ENCODE results near the gene CLEC10A. TPM values are rescaled to one million over a fixed set of nuclear protein-coding genes. Genes with fewer than 3 reads are reported as not detected.

Gene CLEC10A
- total and polyA plus RNA-seq, 7 donors: 9.1 to 17.6 (median 15.3) TPM

DNA sequence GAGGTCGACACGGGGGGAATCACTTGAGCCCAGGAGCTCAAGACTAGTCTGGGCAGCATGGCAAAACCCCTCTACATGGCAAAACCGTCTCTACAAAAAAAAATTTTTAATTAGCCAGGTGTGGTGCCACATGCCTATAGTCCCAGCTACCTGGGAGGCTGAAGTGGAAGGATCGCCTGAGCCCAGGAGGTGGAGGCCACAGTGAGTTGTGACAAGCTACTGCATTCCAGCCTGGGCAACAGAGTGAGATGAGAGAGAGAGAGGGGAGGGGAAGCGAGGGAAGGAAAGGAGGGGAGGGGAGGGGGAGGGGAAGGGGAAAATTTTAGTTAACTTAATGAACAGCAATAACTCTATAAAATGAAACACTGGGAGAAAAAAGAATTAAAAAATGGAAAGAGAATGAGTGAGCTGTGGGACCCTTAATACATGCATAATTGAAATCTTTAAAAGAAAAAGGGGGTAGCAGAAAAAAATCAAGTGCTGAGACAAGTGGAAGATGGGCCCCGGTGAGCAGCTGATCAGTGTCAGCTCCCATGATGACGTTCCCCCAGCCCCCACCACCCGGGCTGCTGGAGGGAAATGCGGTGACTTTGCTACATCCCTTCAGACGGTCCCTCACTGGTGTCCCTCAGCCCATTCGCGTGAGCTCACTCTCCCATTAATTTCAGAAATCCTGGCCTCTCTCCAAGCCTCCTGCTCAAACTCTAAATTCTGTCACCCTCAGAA is 31.9 kb upstream of the CLEC10A start:
- H3K27me3 ChIP-seq: peaks cover 0 to 26% (median 0%) of the 10 kb centered on the region in 3 donors
- TF ChIP-seq, protein P1, sequence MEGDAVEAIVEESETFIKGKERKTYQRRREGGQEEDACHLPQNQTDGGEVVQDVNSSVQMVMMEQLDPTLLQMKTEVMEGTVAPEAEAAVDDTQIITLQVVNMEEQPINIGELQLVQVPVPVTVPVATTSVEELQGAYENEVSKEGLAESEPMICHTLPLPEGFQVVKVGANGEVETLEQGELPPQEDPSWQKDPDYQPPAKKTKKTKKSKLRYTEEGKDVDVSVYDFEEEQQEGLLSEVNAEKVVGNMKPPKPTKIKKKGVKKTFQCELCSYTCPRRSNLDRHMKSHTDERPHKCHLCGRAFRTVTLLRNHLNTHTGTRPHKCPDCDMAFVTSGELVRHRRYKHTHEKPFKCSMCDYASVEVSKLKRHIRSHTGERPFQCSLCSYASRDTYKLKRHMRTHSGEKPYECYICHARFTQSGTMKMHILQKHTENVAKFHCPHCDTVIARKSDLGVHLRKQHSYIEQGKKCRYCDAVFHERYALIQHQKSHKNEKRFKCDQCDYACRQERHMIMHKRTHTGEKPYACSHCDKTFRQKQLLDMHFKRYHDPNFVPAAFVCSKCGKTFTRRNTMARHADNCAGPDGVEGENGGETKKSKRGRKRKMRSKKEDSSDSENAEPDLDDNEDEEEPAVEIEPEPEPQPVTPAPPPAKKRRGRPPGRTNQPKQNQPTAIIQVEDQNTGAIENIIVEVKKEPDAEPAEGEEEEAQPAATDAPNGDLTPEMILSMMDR (IDR thresholded peaks at IDR 0.05): no peak
- TF ChIP-seq EP300 (IDR thresholded peaks at IDR 0.05) (no peak), POLR2A (IDR thresholded peaks at IDR 0.05) (no peak), POLR2AphosphoS5 (IDR thresholded peaks at IDR 0.05) (no peak)
- DNase-seq: no peak
- no peak overlapping the region for H3K4me3 ChIP-seq
- no peak overlapping the region for H3K27ac ChIP-seq
- H3K9me3 ChIP-seq: no peaks in the 10 kb centered on the region
- 52 to 58% methylated on average over 11 of the region's 12 CpGs for WGBS, 2 donors
- intact Hi-C loops (cut with DNase I): no loop called here
- no peaks in the 10 kb centered on the region for H3K36me3 ChIP-seq
- peaks cover 0 to 3% (median 0%) of the 10 kb centered on the region in 4 donors for H3K4me1 ChIP-seq

DNA sequence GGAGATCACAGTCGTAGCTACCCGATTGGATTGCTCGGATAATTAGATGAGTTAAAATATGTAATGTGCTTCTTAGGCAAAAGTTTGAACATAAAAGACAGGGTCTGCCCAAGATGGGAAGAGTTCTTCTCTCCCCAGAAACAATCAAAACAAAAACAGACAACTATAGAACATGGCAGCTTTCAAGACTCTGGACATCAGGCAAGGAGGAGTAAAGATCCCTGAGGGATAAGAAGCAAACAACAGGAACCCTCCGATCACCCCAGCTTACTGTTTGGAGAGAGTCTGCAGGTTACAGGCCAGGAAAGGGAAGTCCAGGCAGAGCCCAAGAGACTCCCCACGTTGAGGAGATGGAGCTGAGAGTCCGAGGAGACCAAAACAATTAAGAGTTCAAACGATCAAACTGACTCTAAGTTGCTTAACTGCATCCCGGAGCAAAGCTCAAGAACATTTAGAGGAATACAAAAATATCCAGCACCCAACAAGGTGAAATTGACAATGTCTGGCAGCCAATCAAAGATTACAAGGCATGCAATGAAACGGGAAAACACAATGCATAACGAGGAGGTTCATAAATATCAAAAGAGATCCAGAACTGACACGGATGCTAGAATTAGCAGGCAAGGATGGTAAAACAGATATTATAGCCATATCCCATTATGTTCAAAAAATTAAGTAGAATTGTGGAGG is 30.7 kb upstream of the CLEC10A start:
- intact Hi-C loops (cut with DNase I): no loop called here
- Histone ChIP-seq H3K4me1 (peaks cover 0 to 3% (median 0%) of the 10 kb centered on the region in 4 donors), H3K4me3 (no peak overlapping the region), H3K27ac (no peak overlapping the region), H3K9me3 (no peaks in the 10 kb centered on the region), H3K36me3 (no peaks in the 10 kb centered on the region), H3K27me3 (peaks cover 0 to 26% (median 0%) of the 10 kb centered on the region in 3 donors)
- DNase-seq: no peak
- 65 to 68% methylated on average over 11 of the region's 11 CpGs for WGBS, 2 donors
- TF ChIP-seq EP300 (IDR thresholded peaks at IDR 0.05) (no peak), POLR2AphosphoS5 (IDR thresholded peaks at IDR 0.05) (no peak), POLR2A (IDR thresholded peaks at IDR 0.05) (no peak)
- TF ChIP-seq, protein P1 (IDR thresholded peaks at IDR 0.05): no peak

DNA sequence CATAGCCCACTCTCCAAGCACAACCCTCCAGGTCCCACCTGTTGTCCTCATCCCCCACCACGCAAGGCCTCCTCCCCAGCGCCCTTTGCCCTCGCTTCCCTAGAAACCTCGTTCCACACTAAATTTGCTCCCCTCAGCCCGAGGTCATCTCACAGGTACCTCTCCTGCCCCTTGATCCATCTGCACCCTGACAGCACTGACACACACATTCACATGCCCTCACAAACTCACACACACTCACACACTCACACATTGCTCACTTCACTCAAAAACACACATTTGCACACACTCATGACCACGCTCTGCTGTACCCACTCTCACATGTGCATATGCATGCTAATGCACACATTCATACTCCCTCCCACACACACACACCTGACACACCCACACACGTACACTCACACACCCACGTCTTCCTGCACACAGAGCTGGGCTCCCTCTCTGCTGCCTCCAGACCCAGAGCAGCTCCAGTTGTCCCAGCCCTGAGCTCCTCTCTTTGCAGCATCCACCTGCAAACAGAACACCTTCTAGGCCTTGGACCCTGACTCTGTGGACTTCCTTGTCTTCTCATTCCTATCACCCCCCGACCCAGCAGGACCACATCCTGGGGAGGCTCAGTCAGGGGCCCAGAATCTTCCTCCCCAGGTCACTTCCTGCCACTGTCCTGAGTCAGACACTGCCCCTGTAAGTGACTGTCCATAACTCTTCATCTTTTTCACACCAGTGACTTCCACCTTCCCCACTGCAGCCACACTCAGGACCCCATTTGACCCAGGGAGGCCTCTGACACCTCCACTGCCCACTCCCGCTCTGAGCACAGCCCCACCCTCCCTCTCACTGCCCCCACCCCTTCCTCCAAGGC is 29.6 kb upstream of the CLEC10A start:
- 67 to 72% methylated on average over 10 of the region's 10 CpGs for WGBS, 2 donors
- TF ChIP-seq EP300 (IDR thresholded peaks at IDR 0.05) (no peak), POLR2A (IDR thresholded peaks at IDR 0.05) (no peak), POLR2AphosphoS5 (IDR thresholded peaks at IDR 0.05) (no peak)
- TF ChIP-seq, protein P1 (IDR thresholded peaks at IDR 0.05): no peak
- H3K27ac ChIP-seq: no peak overlapping the region
- peaks cover 0 to 26% (median 0%) of the 10 kb centered on the region in 3 donors for H3K27me3 ChIP-seq
- H3K9me3 ChIP-seq: no peaks in the 10 kb centered on the region
- H3K36me3 ChIP-seq: no peaks in the 10 kb centered on the region
- intact Hi-C loops (cut with DNase I): no loop called here
- H3K4me1 ChIP-seq: peaks cover 0 to 3% (median 0%) of the 10 kb centered on the region in 4 donors
- DNase-seq: no peak
- no peak overlapping the region for H3K4me3 ChIP-seq

DNA sequence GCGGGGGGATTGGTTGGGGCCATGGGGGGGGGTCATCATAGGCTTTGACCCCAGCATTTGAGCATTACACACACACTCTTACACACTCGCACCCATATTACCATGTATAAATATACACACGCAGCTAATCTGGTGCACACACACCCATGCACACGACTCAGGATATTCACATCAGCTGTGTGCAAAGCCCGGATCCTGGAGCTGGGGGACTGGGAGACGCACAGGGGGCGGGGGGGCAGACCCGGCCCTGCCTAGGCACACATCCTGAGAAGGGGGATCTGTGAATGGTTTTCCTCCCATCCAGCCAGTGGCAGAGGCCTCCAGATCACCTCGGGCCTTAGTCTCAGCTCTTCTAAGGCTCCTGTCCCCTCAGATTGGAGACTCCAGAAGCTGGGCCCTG is 28.9 kb upstream of the CLEC10A start:
- DNase-seq: no peak
- 78 to 80% methylated on average over 9 of the region's 9 CpGs for WGBS, 2 donors

More for the DNA sequence above, 28.9 kb upstream of the CLEC10A start:
- Histone ChIP-seq H3K4me1 (peaks cover 0 to 3% (median 0%) of the 10 kb centered on the region in 4 donors), H3K27ac (no peak overlapping the region), H3K36me3 (no peaks in the 10 kb centered on the region), H3K27me3 (peaks cover 0 to 26% (median 0%) of the 10 kb centered on the region in 3 donors), H3K4me3 (no peak overlapping the region), H3K9me3 (no peaks in the 10 kb centered on the region)
- TF ChIP-seq, protein P1 (IDR thresholded peaks at IDR 0.05): no peak
- TF ChIP-seq POLR2A (IDR thresholded peaks at IDR 0.05) (no peak), POLR2AphosphoS5 (IDR thresholded peaks at IDR 0.05) (no peak), EP300 (IDR thresholded peaks at IDR 0.05) (no peak)
- intact Hi-C loops (cut with DNase I): no loop called here

Data from sigmoid colon (tissue), 7 donors.